AML-193 (cell line): ENCODE results near the gene CD2BP2.
"Not testable (repeated sequence)": the region's sequence is repeated elsewhere in the genome, so short reads cannot be mapped to it uniquely, and the experiment has no call there.

Experiments
- DNase-seq, 2 experiments: peaks; one replicate each; lab custom pipeline; 2025; lab: John Stamatoyannopoulos, UW

The CD2BP2 gene

GRCh38 chr16:30342751-30343490 lies 12.2 kb downstream of the CD2BP2 start:
- no peak for DNase-seq

DNA sequence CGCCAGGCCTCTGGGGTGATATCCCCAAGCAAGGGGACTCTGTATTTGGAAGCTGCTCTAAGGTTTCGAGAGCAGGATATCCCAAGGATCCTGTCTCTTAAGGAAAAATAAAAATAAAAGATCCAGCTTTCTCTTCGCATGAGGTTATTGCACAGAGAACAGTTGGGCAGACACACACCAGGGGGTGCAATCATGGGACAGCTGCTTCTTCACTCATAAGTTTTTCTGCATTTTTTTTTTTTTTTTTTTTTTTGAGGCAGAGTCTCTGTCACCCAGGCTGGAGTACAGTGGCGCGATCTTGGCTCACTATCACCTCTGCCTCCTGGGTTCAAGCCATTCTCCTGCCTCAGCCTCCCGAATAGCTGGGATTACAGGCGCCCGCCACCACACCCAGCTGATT lies 13.1 kb downstream of the CD2BP2 start:
- DNase-seq = not testable (repeated sequence)

DNA sequence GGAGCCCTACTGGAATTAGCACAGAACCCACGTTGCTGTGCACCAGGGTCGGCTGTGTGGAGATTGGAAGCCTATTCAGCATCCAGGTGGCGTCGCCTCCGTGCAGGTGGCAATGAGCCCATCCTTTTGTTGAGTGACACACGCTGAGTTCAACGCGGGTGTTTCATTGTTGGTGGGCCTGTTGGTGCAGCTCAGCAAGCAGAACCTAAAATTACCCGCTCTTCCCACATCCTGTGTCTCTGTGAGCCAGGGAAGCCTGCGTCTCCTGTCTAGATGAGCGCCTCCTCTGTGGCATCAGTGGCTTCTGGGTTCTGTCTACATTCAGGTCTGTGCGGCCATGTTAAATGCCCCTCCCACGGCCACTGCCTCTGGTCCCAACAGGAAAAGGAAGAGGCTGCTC lies 14.5 kb downstream of the CD2BP2 start:
- DNase-seq = no peak

GRCh38 chr16:30338715-30339114 lies 16.4 kb downstream of the CD2BP2 start:
- not testable (repeated sequence) for DNase-seq

DNA sequence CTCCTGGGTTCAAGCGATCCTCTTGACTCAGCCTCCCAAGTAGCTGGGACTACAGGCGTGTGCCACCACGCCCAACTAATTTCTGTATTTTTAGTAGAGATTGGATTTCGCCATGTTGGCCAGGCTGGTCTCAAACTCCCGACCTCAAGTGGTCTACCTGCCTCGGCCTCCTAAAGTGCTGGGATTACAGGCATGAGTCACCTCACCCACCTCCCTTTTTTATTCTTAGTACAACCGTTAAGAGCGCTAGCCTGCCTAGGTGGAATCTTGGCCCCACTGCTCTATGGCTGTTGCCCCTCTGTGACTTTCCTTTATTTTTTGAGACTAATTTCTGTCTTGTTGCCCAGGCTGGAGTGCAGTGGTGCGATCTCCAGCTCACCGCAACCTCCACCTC lies 17.1 kb downstream of the CD2BP2 start:
- not testable (repeated sequence) for DNase-seq

- DNase-seq = peak; percentile 16 to 28
Observed at GRCh38 chr16:30335598-30336474, 19.3 kb downstream of the CD2BP2 start.

DNA sequence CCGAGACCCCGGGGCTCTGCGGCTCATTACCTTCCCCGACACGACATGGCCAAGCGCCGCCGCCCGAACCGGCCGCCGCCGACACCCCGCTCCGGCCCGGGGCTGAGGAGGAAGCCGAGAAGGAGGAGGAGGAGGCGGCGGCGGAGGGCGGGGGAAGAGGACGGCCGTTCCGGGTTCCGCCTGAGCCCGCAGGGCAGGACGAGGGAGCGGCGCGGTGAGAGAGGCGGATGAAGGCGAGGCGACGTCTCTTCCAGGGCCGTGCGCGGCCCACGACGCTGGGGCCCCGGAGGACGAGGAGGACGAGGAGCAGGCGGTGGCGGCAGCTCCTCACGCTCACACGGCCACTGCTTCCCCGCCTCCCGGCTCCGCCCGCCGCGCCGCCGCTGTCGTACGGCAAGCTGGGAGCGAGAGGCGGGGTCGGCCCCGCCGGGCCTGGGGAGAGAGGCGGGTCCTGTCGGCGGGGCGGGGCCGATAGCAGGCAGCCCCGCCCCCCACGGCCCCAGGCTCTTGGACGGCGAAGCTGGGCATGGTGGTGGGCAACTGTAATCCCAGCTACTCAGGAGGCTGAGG lies 20.0 kb downstream of the CD2BP2 start:
- peak; percentile 54 to 78 for DNase-seq

DNA sequence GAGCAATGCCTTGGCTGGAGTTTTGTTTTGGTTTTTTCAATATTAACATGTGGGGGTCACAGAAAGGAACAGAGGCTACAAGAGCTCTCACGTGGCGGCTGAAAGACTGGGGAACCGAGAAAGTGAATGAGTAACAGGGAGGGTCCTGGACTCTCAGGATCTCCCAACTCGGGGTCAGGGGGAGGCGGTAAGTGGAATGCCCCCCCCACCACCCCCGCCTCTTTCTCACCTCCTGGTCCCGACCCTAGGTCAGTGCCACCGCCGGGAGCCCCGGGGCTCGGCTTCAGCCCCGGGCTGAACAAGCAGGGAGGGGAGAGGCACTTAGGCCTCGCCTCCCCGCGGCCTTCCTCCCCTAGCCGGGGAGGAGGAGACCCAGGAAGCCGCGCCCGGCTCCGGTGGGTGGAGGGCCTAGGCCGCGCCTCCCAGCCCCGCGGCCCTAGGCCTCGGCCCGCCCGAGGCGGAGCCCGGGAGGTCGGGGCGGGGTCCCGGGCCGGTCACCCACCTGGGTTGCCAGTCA lies 20.6 kb downstream of the CD2BP2 start:
- peak; percentile 23 to 33 for DNase-seq

DNA sequence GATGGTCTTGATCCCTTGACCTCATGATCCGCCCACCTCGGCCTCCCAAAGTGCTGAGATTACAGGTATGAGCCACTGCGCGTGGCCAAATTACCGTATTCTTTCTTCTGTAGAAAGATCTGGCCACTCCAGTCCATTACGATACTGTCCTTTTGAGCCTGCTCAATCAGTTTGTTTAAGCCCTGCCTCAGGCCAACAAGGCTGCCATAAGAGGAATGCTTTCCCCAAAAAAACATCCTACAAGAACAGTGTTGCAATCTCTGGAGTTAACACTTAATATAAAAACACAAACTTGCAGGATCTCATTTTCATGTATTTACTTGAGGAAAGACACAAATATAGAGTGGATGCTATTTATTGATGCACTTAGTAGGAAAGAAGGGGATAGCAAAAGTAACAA lies 30.9 kb downstream of the CD2BP2 start:
- DNase-seq = not testable (repeated sequence)

GRCh38 chr16:30318647-30319046 lies 36.5 kb downstream of the CD2BP2 start:
- DNase-seq = not testable (repeated sequence)

DNA sequence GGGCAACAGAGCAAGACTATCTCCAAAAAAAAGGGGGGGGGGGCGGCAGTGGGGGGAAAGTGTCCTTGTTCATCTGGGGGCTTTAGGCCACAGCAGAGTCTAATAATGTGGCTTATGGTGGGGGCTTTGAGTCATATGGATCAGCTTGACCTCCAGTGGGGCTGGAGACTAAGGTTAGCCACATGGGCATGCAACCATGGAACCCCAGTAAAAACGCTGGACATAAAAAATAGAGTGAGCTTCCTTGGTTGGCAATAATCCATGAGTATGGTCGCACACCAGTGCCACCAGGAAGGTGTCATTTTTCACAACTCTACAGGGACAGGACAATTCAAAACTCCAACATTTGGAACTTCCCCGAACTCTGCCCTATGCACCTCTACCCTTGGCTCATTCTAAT lies 44.2 kb downstream of the CD2BP2 start:
- DNase-seq = not testable (repeated sequence)

- DNase-seq = not testable (repeated sequence)
Observed at GRCh38 chr16:30309255-30309654, 45.9 kb downstream of the CD2BP2 start.
